Adrenal gland (tissue), 5 donors: ENCODE results near the gene DCK.

ENCODE experiments used
- CTCF ChIP-seq, 6 experiments: fragments of 450-650 bp in 4 of 6; fragments of 200-600 bp in 2 of 6; sonication (generic) in 1 of 6; IDR thresholded peaks; 1 replicate in 5 of 6; 2 replicates in 1 of 6; pipeline versions ENCODE4 v1.5.1 to v1.8.0; 2016 to 2021; ENCODE audit warnings: antibody characterized with exemption in 6 of 6, mild to moderate bottlenecking in 2 of 6, moderate library complexity in 1 of 6
- POLR2A ChIP-seq, 2 donors: fragments of 450-650 bp; IDR thresholded peaks; one replicate each; pipeline ENCODE4 v1.6.1; 2017; ENCODE audit warnings: antibody characterized with exemption in 2 of 2, mild to moderate bottlenecking in 2 of 2, moderate library complexity in 1 of 2
- donor health status: DM: no; HTN: no; CAD: no.

- TF ChIP-seq POLR2A (IDR thresholded peaks at IDR 0.05): no peak
- no peak for TF ChIP-seq CTCF (IDR thresholded peaks at IDR 0.05)
These were observed 47.9 kb upstream of the DCK start for GRCh38 chr4:70945452-70946055.
